Body of pancreas (tissue), 4 donors: Measurements from ENCODE around the gene DNAH12.

Source experiments
- POLR2A ChIP-seq, 3 donors: fragments of 450-650 bp; IDR thresholded peaks; one replicate each; pipeline ENCODE4 v1.6.1; 2016; ENCODE audit warnings: antibody characterized with exemption in 3 of 3, mild to moderate bottlenecking in 2 of 3
- TF ChIP-seq, protein P1 (sequence below), 7 experiments: fragments of 450-650 bp in 4 of 7; fragments of 200-600 bp in 3 of 7; sonication (generic) in 3 of 7; IDR thresholded peaks; one replicate each; pipeline ENCODE4 v1.5.1; 2016 to 2019; ENCODE audit warnings: antibody characterized with exemption in 7 of 7

DNA sequence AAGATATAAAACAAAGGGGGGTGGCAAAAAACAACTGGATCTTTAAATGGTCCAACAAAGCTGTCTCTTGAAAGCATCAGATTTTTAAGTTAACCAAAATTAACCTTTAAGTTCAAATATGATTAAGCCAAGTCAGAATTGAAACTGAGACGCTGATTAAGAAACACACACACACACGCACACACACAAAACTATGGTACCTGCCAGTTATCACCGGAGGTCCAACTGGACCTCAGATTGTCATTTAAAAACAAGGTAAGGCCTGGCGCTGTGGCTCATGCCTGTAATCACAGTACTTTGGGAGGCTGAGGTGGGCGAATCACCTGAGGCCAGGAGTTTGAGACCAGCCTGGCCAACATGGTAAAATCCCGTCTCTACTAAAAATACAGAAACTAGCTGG lies 42.6 kb upstream of the DNAH12 start:
- TF ChIP-seq, protein P1, sequence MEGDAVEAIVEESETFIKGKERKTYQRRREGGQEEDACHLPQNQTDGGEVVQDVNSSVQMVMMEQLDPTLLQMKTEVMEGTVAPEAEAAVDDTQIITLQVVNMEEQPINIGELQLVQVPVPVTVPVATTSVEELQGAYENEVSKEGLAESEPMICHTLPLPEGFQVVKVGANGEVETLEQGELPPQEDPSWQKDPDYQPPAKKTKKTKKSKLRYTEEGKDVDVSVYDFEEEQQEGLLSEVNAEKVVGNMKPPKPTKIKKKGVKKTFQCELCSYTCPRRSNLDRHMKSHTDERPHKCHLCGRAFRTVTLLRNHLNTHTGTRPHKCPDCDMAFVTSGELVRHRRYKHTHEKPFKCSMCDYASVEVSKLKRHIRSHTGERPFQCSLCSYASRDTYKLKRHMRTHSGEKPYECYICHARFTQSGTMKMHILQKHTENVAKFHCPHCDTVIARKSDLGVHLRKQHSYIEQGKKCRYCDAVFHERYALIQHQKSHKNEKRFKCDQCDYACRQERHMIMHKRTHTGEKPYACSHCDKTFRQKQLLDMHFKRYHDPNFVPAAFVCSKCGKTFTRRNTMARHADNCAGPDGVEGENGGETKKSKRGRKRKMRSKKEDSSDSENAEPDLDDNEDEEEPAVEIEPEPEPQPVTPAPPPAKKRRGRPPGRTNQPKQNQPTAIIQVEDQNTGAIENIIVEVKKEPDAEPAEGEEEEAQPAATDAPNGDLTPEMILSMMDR (IDR thresholded peaks at IDR 0.05), result no peak
- TF ChIP-seq POLR2A (IDR thresholded peaks at IDR 0.05), result no peak
